Urothelium cell line (cell line): ENCODE measurements around the gene CLEC9A.
A peak's percentile ranks its signal among the peaks of the same experiment; 100 is the strongest.
"Not testable (repeated sequence)": the region's sequence is repeated elsewhere in the genome, so short reads cannot be mapped to it uniquely, and the experiment has no call there.

Source experiments
- DNase-seq: peaks from one replicate; pipeline ENCODE4 v3.0.0; 2011; ENCODE audit warnings: low spot score, mixed read lengths
- FAIRE-seq: peaks from 2 replicates; lab custom pipeline; 2011; peaks lifted over from hg19 to GRCh38; lab: Jason Lieb, UNC

CLEC9A gene

DNA sequence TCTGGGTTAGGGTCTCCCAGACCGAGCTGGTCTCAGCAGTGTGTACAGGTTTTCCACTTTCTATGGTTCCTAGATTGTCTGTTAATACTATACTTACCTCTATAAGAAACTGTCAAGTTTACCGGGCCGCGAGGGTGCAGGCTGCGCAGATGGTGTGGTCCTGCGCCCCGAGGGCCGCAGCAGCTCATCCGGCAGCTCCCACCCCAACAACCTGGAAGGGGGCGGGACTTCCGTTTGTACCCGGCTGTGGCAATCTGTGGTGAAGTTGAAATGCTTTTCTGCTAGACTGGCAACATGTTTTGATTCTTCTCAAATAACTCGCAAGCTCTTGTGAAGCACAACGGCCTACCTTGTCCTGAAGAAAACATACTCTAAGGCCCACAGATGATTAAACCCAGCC, at the start of gene CLEC9A:
Gene CLEC9A (plus strand): TSS at position 237 of the 400 bp plus-strand sequence. CDS start 22,006 bp downstream, outside the sequence.
- DNase-seq (no peak), FAIRE-seq (peak; percentile 48)

DNA sequence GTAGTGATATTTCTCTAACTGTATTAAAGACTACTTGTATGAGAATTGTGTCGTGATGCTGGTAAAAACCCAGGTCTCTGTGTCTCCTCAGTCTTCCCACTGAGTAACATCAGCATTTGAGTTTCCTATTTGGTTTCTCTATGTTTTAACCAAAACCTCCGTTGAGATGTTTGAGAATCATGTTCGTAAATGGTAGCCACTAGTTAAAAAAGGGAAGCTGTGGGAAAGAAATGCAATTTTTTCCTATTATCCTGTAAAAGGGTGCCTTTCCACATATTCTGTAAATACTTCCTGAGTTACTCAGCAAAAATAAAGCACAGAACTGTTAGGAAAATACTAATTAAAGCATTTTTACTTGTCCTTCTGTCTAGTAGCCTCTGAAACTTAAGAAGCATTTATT, 38.6 kb upstream of the CLEC9A start:
- FAIRE-seq, result no peak
- DNase-seq, result no peak

DNA sequence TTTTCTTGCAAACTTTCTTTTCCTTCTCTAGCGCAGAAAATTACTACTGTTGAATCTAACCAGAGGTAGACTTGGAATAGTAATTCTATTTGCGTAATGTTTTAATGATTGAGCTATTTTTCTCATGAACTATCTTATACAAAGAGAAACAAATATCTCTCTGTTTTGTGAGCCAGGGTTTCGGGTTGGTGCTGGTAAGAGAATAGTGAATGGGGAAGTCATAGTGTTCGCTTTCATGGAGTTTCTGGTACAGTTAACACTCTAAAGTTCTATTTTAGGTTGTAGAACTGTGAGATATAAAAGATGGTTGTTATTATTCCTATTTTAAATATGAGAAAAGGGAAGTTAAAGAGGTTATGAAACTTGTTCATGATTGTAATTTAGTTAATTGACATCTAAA, 38.2 kb upstream of the CLEC9A start:
- no peak for FAIRE-seq

DNA sequence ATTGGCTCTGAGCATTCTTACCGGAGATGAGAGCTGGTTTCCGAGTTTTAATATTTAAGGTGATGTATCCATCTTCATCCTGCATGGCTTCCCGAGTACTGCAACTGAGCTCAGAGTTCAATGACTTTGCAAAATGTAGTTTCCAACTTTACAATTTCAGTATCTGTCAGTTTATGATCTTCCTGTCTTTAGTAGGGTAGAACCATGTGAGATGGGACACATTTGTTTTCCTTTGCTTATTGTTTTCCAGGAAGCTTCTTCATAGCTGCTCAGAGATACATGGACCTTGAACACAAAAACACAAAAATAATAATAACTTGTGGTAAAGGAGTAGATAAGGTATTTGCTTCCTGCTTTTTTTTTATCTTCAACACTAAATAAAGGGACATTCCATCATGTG, 31.5 kb upstream of the CLEC9A start, which contains the start of gene CLEC1B:
Gene CLEC1B (minus strand): TSS at position 106 of the 400 bp plus-strand sequence. CDS start 21 bp downstream, at position 85.
- FAIRE-seq (no peak), DNase-seq (no peak)

More for the DNA sequence above, 38.2 kb upstream of the CLEC9A start:
- DNase-seq, result no peak

DNA sequence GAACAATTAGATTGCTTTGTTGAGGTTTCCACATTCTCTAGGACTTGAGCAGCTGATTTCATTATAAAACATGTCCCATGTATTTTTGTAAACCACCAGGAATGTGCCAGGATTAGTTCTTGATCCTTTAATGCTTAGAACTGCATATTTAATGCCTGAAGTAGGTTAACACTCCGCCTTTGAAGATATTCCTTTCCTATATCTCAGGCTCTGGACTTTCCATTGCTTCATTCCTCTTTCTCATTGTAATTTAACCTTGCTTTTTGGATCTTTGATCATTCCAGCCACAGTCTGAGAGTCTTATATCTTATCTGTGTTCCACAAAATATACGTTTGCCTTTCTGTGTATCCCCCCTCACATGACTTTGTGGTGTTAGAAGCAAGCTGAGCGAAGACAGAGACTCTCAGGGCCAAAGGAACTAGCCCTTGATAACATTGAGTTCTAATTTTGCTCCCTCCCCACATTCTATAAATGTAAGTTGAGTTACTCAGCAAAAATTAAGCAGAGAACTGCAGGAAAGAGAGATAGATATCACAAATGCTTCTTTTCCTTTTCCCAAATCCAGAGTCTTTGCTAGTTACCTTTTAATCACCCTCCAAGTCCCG, 29.2 kb upstream of the CLEC9A start:
- FAIRE-seq (no peak), DNase-seq (no peak)

DNA sequence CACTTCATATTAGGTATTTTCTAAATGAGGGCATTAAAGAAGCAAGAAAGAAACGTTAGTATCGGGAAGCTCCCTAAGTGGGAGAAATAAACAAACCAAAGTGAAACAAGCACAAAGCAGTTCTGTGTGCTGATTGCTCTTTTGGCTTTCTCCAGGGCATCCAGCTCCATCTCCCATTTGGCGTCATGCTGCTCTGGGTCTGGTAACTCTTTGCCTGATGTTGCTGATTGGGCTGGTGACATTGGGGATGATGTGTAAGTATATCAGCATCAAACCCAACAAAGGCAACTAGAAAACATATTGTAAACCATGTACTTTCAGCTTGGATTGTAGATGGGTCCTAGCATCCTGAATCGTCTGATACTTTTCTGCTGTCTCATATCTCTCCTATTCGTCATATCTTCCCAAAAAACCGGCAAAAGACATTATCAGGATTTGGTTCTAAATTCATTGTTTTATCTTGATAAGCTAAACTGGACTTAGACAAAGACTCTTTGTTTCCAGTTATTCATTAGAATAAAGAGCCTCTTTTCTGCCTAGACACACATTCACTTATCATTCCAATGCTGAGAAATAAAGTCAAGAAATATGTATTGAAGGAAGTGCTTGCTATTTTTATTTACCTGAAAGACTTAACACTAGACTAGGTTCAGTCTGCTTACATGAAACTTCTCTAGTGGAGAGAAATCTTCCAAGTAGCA, 17.7 kb upstream of the CLEC9A start:
- peak; percentile 20 for FAIRE-seq

DNA sequence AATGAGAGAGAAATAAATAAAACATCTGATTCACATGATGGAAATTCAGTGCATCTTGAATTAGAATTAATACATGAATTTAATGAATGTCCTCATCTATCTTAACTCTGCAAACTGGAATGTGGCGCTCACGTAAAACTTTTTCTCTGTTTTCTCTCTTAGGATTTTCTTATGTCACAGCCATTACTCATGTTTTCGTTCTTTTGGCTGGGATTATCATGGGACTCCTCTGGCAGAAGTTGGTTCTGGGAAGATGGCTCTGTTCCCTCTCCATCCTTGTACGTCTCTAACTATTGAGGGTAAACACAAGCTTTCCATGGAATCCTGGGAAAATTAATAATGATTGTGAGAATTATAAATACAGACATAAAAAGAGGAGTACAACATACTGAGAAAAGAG, 15.0 kb upstream of the CLEC9A start:
- DNase-seq (no peak), FAIRE-seq (no peak)

More for the DNA sequence above, 17.7 kb upstream of the CLEC9A start:
- no peak for DNase-seq

DNA sequence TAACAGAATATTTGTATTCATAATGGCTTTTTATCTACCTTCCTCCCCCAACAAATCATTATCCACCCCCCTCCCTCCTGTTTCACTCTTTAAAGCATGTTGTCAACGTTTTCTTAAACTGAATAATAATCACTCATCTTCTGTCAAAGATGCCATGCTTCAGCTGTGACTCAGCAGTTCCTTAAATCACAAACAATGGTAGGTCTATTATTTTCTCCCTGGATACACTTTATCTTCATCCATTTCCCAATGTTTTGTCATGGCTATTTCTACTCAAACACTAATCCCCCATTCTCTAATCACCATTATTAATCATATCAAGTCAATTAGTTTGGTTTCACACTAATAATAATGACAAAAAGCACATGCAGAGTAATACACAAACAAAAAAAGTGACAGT, 13.6 kb upstream of the CLEC9A start:
- FAIRE-seq (no peak), DNase-seq (peak; percentile 39)

DNA sequence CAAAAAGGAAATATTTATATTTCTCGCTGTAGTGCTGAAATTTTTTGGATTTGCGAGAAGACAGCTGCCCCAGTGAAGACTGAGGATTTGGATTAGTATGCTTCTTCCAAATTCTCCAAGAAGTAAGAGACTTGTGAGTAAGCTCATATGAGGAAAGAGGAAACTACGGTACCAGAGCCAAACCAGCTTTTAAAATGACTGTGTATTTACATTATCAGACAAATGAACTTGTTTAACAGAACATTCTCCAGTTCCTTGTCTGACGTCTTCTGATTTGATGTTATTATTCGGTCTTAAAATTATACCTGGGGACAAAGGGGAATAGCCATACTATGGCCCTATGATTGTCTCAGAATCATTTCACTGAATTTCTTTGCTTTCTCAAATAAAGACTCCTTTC, 12.1 kb upstream of the CLEC9A start:
- no peak for DNase-seq
- FAIRE-seq, result no peak

DNA sequence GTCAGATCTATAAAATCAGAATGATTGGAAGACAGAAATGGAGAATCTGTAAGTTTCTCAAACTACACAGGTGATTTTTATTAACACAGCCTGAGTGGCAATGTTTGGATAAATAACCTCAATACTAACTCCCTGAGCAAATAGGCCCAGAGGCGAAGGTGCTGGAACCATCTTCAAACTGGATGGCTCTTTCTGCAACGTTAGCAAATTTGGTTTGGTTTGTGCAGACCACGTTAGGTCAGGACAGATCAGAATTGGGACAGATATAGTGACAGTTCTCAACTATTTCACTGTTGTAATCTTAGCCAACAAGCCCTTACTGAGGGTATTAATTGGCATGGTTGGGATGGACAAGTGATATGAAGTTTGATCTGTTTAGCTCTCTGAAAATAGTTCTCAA, 9.1 kb upstream of the CLEC9A start:
- FAIRE-seq, result no peak

DNA sequence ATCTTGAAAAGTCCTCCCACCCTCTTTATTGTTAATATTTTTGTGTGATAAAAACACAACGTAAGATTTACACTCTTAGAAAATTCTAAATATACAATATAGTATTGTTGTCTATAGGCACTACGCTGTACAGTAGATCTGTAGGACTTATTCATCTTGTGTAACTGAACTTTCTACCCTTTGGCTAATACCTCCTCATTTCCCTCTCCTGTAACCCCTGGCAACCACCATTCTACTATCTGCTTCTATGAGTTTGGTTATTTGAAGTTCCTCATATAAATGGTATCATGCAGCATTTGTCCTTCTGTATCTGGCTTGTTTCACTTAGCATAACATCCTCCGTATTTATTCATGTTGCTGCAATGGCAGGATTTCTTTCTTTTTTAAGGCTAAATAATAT, 5.2 kb upstream of the CLEC9A start:
- FAIRE-seq (no peak), DNase-seq (no peak)

More for the DNA sequence above, 9.1 kb upstream of the CLEC9A start:
- DNase-seq, result no peak

DNA sequence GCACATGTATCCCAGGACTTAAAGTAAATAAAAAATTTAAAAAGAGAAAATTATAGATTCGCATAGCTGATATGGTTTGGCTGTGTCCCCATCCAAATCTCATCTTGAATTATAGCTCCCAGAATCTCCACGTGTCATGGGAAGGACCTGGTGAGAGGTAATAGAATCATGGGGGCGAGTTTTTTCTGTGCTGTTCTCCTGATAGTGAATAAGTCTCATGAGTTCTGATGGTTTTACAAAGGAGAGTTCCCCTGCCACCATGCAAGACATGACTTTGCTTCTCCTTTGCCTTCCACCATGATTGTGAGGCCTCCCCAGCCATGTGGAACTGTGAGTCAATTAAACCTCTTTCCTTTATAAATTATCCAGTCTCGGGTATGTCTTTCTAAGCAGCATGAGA, 3.8 kb upstream of the CLEC9A start:
- not testable (repeated sequence) for DNase-seq, FAIRE-seq

DNA sequence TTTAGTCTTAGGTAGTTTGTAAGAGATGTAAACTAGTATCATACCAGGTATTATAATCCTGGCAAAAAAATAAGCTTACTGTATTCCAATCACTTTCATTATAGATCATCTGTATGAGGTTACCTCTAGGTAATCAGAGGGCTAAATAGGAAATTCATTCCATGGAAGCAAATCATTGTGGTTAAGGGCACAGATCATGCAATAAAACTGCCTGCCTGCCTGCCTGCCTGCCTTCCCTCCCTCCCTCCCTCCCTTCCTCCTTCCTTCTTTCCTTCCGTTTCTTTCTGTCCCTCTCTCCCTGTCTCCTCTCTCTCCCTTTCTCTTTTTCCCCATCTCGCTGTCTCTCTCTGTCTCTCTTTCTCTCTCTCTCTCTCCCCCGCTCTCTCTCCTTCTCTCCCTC, 3.2 kb upstream of the CLEC9A start:
- peak; percentile 37 for DNase-seq
- no peak for FAIRE-seq

DNA sequence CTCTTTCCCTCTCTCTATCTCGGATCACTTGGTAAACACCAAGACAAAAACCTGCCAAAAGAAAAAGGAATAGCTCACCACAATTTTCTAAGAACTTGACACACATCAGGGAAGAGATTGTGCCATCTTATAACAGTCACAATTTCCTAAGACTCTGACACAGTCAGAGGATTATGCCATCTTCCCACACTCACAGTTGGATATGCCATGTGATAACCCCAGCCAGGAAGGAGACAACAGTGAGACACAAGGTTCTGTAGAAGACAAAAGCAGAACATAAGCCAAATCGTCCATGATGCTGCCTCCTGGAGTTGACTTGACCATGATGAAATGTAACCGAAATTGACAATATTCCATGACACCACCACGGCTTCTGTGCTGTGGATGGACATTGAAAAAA, 2.8 kb upstream of the CLEC9A start:
- FAIRE-seq, result peak; percentile 82
- DNase-seq, result peak; percentile 40

DNA sequence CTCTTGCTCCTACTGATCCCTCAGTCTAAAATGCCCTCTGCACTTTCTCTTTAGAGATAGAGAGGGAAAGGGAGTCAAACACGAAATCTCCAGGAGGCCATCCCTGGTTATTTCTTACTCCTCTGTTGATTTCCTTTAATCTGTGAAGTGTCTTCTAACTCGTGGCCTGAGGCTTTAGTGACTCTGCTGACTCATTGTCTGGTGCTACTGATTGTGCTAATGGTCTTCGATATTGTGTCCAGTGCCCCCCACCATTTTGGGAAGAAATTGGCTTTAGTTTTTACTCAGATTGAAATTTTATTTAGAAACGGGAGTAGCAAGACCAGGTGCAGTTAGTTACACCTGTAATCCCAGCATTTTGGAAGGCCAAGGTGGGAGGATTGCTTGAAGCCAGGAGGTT, 839 bp downstream of the CLEC9A start:
- FAIRE-seq (no peak), DNase-seq (peak; percentile 40)

DNA sequence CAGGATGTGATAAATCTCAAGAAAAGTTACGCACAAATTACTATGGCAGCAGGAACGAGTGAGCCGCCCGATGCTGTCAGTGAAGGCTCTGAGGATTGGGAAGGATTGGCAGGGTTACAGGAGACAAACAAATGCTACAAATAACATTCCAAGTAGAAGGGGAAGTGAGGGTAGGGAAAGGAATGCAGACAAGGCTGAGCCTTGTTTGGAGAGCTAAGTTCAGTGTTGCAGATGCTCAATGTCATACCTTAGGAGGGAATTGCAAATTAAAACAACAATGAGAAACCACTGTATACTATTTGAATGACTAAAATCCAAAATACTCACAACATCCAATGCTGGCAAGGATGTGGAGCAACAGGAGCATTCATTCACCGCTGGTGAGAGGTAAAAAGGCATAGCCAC, 1.3 kb downstream of the CLEC9A start:
- peak; percentile 75 for DNase-seq
- peak; percentile 94 for FAIRE-seq

DNA sequence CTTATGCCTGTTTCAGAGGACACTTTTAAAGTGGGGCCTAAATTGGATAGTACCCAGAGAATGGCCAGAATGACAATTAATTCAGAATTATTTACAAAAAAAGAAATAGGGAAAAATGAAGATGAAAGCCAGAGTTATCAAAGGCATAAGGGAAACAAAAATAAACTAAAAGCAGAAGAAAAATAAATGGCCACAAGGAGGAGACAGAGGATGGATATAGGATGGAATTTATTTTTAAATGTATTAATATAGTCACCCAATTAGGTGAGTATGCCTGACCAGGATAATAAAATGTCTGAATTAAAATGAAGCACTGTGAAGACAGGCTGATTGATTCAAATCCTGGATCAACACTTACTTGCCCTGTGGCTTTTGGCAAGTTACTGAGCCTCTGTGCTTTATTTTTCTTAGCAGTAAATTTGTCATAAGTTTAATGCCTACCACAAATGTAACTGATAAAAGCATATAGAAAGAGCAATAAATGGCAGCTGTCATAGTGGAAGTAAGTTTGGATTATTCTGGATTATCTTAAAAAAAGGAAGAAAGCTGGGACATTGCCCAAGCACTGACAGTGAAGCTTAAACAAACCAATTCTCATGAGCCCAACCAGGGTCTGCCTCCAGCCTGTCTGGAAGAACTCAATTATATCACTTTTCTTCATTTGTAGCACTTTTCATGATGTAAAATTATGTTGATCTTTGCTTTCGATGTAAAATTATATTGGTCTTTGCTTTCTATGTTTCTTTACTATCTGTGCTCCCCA, 3.5 kb downstream of the CLEC9A start:
- no peak for FAIRE-seq
- DNase-seq, result no peak

DNA sequence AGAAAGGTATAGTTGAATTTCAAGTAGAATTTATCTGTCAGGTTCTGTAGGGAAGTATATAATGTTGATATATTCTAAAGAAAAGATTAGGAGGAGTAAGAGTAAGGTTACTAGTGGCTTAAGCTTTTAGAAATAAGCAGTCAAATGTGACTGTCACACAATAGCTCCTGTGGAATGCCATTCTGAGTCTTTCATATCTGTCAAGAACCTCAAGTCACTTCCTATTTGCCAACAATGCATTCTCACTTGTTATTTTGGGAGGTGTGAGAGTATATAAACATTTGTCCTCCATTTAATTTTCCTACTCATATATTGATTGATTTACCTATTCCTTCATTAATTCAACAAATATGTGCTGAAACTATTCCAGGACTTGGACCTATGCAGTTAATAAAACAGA, 11.7 kb downstream of the CLEC9A start:
- FAIRE-seq (no peak), DNase-seq (no peak)

DNA sequence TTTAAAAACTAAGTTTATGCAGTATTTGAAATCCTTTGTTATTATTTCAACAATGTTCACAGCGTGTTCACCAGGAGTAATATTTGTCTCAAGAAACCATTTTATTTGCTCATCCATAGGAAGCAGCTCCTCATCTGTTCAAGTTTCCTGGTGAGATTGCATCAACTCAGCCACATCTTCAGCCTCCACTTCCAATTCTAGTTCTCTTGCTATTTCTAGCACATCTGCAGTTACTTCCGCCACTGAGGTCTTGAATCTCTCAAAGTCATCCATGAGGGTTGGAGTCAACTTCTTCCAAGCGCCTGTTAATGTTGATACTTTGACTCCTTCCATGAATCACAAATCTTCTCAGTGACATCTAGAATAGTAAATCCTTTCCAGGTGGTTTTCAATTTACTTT, 18.0 kb downstream of the CLEC9A start:
- DNase-seq (no peak), FAIRE-seq (no peak)

DNA sequence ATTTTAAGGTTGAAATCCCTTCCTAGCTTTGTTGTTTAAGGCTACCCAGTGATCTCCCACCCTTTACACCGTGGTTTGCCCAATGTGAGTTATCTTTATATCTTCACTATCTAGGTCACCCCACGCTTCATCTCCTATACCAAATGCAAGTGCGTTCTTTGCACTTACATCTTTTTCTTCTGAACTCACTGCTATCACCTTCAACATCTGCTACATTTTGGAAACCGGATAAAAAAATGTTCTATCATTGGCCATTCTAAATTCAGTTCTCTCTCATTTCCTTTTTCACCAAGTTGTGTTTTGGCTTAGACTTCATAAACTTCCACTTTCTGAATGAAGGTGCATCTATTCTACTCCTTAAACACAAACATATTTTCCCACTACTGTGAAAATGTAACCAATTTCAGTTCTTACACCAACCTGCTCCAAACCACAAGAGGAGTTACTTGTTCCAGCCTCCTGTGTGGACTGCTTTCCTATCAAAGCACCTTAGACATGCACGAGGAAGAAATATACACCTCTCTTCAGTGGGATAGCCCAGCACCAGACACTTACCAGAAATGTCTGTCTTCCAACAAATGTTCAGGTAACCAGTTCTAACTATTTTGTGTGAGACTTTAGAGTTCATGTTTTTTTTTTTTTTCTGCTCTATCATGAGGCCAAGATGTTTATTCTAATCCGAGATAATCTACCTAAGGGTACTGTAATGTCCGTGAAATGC, 21.9 kb downstream of the CLEC9A start:
- FAIRE-seq (no peak), DNase-seq (no peak)

DNA sequence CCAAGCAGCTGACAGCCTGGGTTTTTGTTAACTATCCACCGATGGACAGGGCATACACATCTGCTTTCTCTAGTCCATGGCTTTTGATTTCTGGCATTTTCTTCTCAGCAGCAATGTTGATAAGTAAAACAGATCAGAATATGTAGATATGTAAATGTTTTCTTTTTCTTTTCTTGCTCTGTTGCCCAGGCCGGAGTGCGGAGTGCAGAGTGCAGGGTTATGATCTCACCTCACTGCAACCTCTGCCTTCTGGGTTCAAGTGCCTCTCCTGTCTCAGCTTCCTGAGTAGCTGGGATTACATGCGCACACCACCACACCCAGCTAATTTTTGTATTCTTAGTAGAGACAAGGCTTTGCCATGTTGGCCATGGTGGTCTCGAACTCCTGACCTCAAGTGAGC, 27.9 kb downstream of the CLEC9A start:
- FAIRE-seq, result no peak
- no peak for DNase-seq
